ENCODE results near the gene DCN.
"Not testable (repeated sequence)": the region's sequence is repeated elsewhere in the genome, so short reads cannot be mapped to it uniquely, and the experiment has no call there.

DCN gene, protein sequence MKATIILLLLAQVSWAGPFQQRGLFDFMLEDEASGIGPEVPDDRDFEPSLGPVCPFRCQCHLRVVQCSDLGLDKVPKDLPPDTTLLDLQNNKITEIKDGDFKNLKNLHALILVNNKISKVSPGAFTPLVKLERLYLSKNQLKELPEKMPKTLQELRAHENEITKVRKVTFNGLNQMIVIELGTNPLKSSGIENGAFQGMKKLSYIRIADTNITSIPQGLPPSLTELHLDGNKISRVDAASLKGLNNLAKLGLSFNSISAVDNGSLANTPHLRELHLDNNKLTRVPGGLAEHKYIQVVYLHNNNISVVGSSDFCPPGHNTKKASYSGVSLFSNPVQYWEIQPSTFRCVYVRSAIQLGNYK

GRCh38 chr12:91182636-91183455, at the start of gene DCN:
Gene DCN, minus strand, starts transcription at chr12:91182817. Its CDS starts 4,265 bp downstream, at chr12:91178552.
- no peak for DNase-seq

DNA sequence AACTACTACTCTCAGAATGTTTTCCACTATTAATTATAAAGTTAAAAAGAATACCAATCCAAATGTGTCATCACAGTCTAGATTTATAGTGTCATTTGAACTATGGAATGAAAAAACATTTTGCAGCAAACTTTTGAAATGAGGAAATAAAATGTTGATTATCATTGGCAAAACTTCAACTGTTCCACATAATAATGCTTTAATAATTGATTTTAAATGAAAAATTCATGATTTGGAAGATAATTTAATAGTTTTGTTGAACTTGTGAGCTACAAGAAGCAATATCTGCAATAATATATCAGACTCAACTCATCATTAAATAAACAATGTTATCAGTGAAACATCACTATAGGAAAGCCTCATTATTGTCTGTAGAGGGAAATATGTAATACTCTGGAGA, 48.2 kb upstream of the DCN start:
- no peak for DNase-seq

DNA sequence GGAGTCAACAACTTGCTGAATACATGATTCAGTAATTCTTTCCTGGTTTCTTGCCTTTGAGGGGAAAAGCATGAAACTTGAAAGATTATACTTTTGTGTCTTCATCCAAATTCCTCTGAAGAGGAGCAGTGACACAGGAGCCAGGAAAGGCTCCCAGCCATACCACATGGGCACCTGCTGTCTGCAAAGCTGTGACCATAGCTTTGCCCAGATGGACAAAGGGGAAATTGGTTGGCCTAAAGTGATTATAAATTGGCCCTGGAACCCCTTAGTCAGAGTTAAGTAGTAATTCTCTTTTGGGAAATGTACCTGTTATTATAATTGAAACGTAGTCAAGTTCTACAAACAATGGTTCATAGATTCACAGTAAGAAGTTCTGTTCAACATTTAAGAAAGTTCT, 44.3 kb upstream of the DCN start:
- no peak for DNase-seq

- DNase-seq: no peak
Observed at GRCh38 chr12:91225316-91225715, 42.7 kb upstream of the DCN start.

GRCh38 chr12:91224401-91224800, 41.8 kb upstream of the DCN start:
- DNase-seq: no peak

DNA sequence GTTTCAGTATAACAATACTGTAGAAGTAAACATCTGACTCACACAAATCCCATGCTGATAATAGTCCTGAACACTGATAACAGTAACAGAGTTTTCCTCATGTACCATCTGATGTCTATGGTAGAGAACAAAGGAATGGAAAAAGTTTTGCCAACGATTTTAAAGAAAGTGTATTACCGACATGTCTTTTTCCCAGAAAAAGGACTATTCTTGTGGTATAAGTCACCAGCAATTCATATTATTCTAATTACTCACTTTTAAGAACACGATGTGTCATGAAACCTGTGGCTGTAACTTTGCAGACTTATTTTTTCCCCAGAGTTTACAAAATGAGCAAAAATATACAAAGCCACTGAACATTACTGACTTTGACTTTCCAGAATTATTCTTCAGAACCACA, 40.1 kb upstream of the DCN start:
- DNase-seq: no peak

GRCh38 chr12:91219919-91220318, 37.3 kb upstream of the DCN start:
- DNase-seq: no peak

- DNase-seq: no peak
Observed at GRCh38 chr12:91219511-91219910, 36.9 kb upstream of the DCN start.

- no peak for DNase-seq
Observed at GRCh38 chr12:91216871-91217270, 34.3 kb upstream of the DCN start.

DNA sequence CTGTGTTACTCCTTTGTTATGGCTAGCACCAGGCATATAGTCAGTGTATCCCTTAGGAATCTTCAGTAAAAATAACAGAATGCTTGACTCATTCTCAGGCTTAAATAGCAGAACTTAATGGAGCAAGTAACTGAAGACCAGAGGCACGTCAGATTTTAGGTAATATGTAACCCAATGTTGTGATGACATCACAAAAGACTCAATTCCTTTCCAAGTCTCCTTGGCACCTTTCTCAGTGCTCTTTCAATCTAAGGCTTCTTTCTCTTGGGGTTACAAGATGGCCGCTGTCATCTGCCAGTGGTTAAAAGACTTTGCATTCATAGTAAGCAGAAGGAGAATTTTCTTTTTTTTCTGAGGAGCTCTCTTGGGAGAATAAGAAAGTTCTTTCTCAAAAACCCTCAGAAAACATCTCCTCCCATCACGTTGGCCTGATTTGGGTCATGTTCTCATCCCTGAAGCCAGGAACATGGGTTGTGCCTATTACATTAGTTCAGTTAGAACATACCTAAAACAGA, 33.4 kb upstream of the DCN start:
- DNase-seq: no peak

DNA sequence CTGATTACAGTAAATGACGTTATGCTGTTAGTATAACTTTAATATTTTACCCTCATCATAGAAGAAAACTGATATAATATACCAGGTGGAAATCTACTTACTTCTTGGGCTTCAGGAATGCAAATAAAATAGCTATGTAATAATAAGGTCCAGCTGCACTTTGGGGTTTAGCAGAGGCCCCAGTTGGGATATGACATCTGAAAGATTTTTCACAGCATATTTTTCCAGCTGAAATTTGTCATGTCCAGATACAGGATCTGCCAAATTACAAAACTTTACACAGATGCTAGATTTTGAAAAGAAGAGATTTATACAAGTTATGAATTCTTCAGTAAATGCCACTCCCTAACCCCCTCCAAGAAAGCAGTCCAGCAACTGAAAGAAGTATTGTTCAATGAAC, 29.2 kb upstream of the DCN start:
- no peak for DNase-seq

- no peak for DNase-seq
Observed at GRCh38 chr12:91210618-91211017, 28.0 kb upstream of the DCN start.

DNA sequence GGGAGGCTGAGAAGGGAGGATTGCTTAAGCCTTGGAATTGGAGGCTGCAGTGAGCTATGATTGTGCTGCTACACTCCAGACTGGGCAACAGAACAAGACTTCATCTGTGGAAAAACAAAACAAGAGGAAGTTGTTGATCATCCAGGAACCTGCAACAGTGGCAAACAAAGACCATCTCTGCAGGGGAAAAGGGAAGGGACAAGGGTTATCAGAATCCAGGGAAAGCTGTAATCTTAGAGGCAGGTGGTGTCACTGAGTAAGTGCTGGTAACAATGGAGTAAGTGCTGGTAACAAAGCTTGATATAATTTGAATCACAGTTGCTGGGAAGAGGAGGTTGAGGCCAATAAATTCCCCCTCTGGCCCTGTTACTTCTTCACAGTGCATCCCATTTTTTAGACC, 27.5 kb upstream of the DCN start:
- DNase-seq: no peak

DNA sequence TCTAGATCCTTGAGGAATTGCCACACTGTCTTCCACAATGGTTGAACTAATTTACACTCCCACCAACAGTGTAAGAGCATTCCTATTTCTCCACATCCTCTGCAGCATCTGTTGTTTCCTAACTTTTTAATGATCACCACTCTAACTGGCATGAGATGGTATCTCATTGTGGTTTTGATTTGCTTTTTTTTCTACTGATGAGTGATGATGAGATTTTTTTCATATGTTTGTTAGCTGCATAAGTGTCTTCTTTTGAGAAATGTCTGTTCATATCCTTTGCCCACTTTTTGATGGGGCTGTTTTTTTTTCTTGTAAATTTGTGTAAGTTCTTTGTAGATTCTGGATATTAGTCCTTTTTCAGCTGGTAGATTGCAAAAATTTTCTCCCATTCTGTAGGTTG, 24.7 kb upstream of the DCN start:
- DNase-seq: not testable (repeated sequence)

DNA sequence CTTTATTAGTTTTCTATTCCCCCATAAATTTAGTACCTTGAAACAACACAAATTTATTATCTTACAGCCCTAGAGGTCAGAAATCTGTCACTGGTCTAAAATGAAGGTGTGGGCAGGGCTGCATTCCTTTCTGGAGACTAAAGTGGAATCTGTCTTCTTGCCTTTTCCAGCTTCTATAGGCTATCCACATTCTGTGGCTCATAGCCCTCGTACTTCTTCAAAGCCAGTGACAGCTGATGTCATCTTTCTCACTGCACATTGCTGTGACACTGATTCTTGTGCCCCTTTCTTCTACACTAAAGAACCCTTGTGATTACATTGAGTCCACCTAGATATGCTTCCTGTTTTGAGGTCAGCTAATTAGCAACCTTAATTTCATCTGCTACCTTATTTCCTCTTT, 23.2 kb upstream of the DCN start:
- DNase-seq: no peak

GRCh38 chr12:91204421-91204820, 21.8 kb upstream of the DCN start:
- no peak for DNase-seq

- DNase-seq: no peak
Observed at GRCh38 chr12:91203610-91204009, 21.0 kb upstream of the DCN start.

DNA sequence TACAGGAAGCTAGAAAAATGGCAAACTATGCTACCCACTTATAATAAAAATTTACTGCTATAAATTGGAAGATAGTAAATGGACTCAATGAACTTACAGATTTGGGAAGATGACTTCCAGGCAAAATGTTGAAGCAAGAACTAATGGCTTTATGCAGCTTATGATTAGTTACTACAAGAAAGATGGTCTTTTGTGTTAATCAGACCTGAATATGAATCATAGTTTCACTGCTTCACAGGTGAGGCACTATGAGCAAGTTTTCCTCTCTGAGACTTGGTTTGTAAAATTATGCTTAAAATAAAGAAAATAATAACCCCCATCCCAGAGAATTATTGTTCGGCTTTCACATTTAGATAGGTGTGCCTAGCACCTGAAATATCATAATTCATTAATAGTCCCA, 19.8 kb upstream of the DCN start:
- DNase-seq: no peak

DNA sequence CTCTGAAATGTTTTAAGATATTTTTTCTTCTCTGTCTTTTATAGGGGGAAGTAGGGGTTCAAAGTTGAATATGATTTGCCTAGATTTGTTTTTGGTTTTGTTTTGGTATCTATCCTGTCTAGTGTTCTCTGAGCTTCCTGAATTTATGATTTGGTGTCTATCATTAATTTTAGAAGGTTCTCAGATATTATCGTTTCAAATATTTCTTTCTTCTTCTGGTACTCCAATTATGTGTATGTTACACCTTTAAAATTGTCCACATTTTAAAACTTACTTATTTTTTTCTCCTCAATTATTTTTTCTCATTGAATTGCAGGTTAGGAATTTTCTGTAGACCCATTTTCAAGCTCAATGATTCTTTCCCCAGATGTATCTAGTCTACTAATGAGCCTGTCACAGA, 13.8 kb upstream of the DCN start:
- DNase-seq: no peak

- no peak for DNase-seq
Observed at GRCh38 chr12:91194500-91194899, 11.9 kb upstream of the DCN start.

DNA sequence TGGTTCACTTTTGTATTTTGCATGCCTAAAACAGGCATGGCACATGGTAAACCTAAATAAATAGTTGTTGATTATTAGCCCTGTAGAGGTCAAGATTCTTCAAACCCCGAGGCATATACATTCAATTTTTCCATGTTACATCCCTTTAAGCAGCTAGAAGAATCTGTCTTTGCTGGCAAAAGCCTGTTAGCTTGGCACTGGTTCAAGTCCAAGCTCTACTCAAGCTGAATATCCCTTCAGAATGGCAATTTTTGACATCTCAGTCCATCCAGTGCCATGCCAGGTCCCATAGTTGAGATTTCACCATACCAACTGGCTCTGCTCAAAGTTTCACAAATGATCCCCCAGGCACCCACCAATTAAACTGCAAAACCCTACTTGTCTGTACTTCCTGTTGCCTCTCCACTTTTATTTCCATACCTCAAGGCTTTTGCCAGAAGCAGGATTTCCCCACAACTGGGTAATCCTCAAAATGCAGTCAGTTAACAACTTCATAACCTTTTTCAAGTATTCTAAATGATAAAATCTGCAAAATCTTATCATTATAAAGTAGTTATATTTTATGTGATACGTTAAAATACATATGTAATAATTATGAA, 9.0 kb upstream of the DCN start:
- no peak for DNase-seq

DNA sequence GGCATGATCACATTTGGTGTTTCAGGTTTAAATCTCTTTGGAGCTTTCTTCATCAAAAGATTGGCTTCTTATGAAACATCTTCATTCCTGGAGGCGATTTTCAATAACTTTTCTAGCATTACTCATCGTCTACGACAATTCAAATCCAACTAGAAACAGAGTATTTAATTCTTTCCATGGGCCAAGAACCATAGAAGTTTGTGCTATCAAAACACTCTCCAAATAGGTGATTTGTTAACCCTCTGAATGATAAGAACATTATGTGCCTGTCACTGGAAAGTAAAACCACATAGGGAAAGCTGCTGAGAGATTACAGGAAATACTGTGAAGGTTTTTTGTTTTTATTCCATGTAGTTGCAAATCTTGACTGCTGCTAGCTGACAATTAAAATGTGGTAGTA, 6.9 kb upstream of the DCN start:
- DNase-seq: no peak

DNA sequence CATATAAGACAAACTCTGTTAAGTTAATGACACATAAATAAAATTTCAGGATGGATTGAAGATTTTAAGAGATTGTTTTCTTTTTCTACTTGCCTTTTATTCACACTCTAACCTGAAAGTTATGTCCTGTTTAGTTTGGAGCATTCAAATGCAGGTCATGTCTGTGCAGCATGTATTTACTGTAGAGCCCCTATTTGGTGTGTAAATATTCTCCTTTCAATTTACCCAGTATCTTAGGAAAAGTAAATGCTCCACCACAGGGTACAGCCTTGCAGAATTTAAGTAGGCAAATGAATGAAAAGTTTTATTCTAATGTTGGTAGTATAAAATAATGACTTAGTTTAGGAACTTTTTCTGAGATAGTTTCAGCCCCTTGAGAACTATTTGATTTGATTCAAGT, 6.2 kb upstream of the DCN start:
- DNase-seq: no peak

- DNase-seq: no peak
Observed at GRCh38 chr12:91186156-91186555, 3.5 kb upstream of the DCN start.
